ENCODE data around the gene NAALADL2.
"Not testable (repeated sequence)": the region's sequence is repeated elsewhere in the genome, so short reads cannot be mapped to it uniquely, and the experiment has no call there.

The NAALADL2 gene

GRCh38 chr3:175526609-175527280 lies 667.6 kb downstream of the NAALADL2 start:
- no peak for DNase-seq

- DNase-seq: not testable (repeated sequence)
Observed at GRCh38 chr3:175528693-175529092, 669.6 kb downstream of the NAALADL2 start.

GRCh38 chr3:175535351-175535750 lies 676.2 kb downstream of the NAALADL2 start:
- no peak for DNase-seq

- no peak for DNase-seq
Observed at GRCh38 chr3:175546115-175546514, 687.0 kb downstream of the NAALADL2 start.

GRCh38 chr3:175552929-175553328 lies 693.8 kb downstream of the NAALADL2 start:
- no peak for DNase-seq

GRCh38 chr3:175554801-175555200 lies 695.7 kb downstream of the NAALADL2 start:
- no peak for DNase-seq

- no peak for DNase-seq
Observed at GRCh38 chr3:175558261-175558660, 699.1 kb downstream of the NAALADL2 start.

- DNase-seq: no peak
Observed at GRCh38 chr3:175564363-175564762, 705.2 kb downstream of the NAALADL2 start.

GRCh38 chr3:175571096-175571495 lies 712.0 kb downstream of the NAALADL2 start:
- DNase-seq: no peak

- DNase-seq: no peak
Observed at GRCh38 chr3:175573226-175573625, 714.1 kb downstream of the NAALADL2 start.

GRCh38 chr3:175580318-175580717 lies 721.2 kb downstream of the NAALADL2 start:
- no peak for DNase-seq

GRCh38 chr3:175585898-175586297 lies 726.8 kb downstream of the NAALADL2 start:
- no peak for DNase-seq

GRCh38 chr3:175590745-175591144 lies 731.6 kb downstream of the NAALADL2 start:
- DNase-seq: no peak

GRCh38 chr3:175591375-175591774 lies 732.2 kb downstream of the NAALADL2 start:
- no peak for DNase-seq

GRCh38 chr3:175593331-175593730 lies 734.2 kb downstream of the NAALADL2 start:
- no peak for DNase-seq

GRCh38 chr3:175598740-175599139 lies 739.6 kb downstream of the NAALADL2 start:
- DNase-seq: no peak

- DNase-seq: no peak
Observed at GRCh38 chr3:175601521-175601920, 742.4 kb downstream of the NAALADL2 start.

GRCh38 chr3:175605851-175606250 lies 746.7 kb downstream of the NAALADL2 start:
- no peak for DNase-seq

GRCh38 chr3:175606650-175607318 lies 747.6 kb downstream of the NAALADL2 start:
- DNase-seq: no peak

GRCh38 chr3:175608356-175608755 lies 749.2 kb downstream of the NAALADL2 start:
- no peak for DNase-seq

GRCh38 chr3:175608911-175609310 lies 749.8 kb downstream of the NAALADL2 start:
- no peak for DNase-seq

- no peak for DNase-seq
Observed at GRCh38 chr3:175612487-175613196, 753.5 kb downstream of the NAALADL2 start.

GRCh38 chr3:175614107-175614506 lies 755.0 kb downstream of the NAALADL2 start:
- not testable (repeated sequence) for DNase-seq

GRCh38 chr3:175617247-175617646 lies 758.1 kb downstream of the NAALADL2 start:
- DNase-seq: no peak
